NOMO-1 treated with DMSO at 0.1 percent for 48 hours (cell line): ENCODE results near the gene CKS2.
A peak's percentile ranks its signal among the peaks of the same experiment; 100 is the strongest.
"Not testable (repeated sequence)": the region's sequence is repeated elsewhere in the genome, so short reads cannot be mapped to it uniquely, and the experiment has no call there.

Experiments
- DNase-seq: peaks from one replicate; lab custom pipeline; 2025; ENCODE audit not compliant: unreplicated experiment; lab: John Stamatoyannopoulos, UW

Gene CKS2

GRCh38 chr9:89310475-89311345 lies at the start of gene CKS2:
Gene CKS2, plus strand, starts transcription at chr9:89311195. Its CDS starts 98 bp downstream, at chr9:89311293.
- peak; percentile 95 for DNase-seq

- DNase-seq = no peak
Measured at GRCh38 chr9:89273528-89274279, 37.3 kb upstream of the CKS2 start.

- DNase-seq = peak; percentile 26
Measured at GRCh38 chr9:89274838-89275237, 36.2 kb upstream of the CKS2 start.

GRCh38 chr9:89276040-89276439 lies 35.0 kb upstream of the CKS2 start:
- not testable (repeated sequence) for DNase-seq

- DNase-seq = no peak
Measured at GRCh38 chr9:89277043-89277442, 34.0 kb upstream of the CKS2 start.

- no peak for DNase-seq
Measured at GRCh38 chr9:89277454-89277853, 33.5 kb upstream of the CKS2 start.

GRCh38 chr9:89278551-89278950 lies 32.4 kb upstream of the CKS2 start:
- DNase-seq = no peak

GRCh38 chr9:89278997-89279739 lies 31.8 kb upstream of the CKS2 start:
- peak; percentile 24 for DNase-seq

GRCh38 chr9:89281106-89281505 lies 29.9 kb upstream of the CKS2 start:
- no peak for DNase-seq

- not testable (repeated sequence) for DNase-seq
Measured at GRCh38 chr9:89282248-89282968, 28.6 kb upstream of the CKS2 start.

- no peak for DNase-seq
Measured at GRCh38 chr9:89284076-89284475, 26.9 kb upstream of the CKS2 start.

GRCh38 chr9:89291741-89292140 lies 19.3 kb upstream of the CKS2 start:
- no peak for DNase-seq

GRCh38 chr9:89293014-89293413 lies 18.0 kb upstream of the CKS2 start:
- no peak for DNase-seq

- DNase-seq = no peak
Measured at GRCh38 chr9:89295400-89295799, 15.6 kb upstream of the CKS2 start.

GRCh38 chr9:89301996-89302395 lies 9.0 kb upstream of the CKS2 start:
- DNase-seq = not testable (repeated sequence)

GRCh38 chr9:89304020-89304833 lies 6.8 kb upstream of the CKS2 start:
- DNase-seq = peak; percentile 63

GRCh38 chr9:89304834-89305188 lies 6.2 kb upstream of the CKS2 start:
- DNase-seq = peak; percentile 63

GRCh38 chr9:89305868-89306267 lies 5.1 kb upstream of the CKS2 start:
- no peak for DNase-seq

- no peak for DNase-seq
Measured at GRCh38 chr9:89309166-89309565, 1.8 kb upstream of the CKS2 start.
